Ascending aorta (tissue), 2 donors: ENCODE data around the gene HERC3. TPM values are rescaled to one million over a fixed set of nuclear protein-coding genes. Genes with fewer than 3 reads are reported as not detected.

Experiments used
- DNase-seq, 2 donors: peaks; one replicate each; pipeline ENCODE4 v3.0.0-alpha.2; 2019; ENCODE audit warnings: low spot score in 2 of 2
- H3K27ac ChIP-seq, 2 donors: fragments of 200-600 bp; sonication (generic); one replicate each; pipeline ENCODE4 v1.5.1; 2016 to 2017; ENCODE audit warnings: mild to moderate bottlenecking in 1 of 2
- H3K27me3 ChIP-seq: fragments of 200-600 bp; sonication (generic); one replicate; pipeline ENCODE4 v1.5.1; 2017
- H3K36me3 ChIP-seq, 2 donors: fragments of 200-600 bp; sonication (generic); one replicate each; pipeline ENCODE4 v1.5.1; 2016
- H3K4me1 ChIP-seq, 2 donors: fragments of 200-600 bp; sonication (generic); one replicate each; pipeline ENCODE4 v1.5.1; 2016 to 2017; ENCODE audit warnings: mild to moderate bottlenecking in 1 of 2
- H3K4me3 ChIP-seq, 2 donors: fragments of 200-600 bp; sonication (generic); one replicate each; pipeline ENCODE4 v1.5.1; 2016 to 2017; ENCODE audit warnings: mild to moderate bottlenecking in 1 of 2
- H3K9me3 ChIP-seq, 2 donors: fragments of 200-600 bp; sonication (generic); one replicate each; pipeline ENCODE4 v1.5.1; 2016
- intact Hi-C: fragments of 100-400 bp; cut with DNase I; formaldehyde crosslinking; loops from one replicate; pipeline ENCODE4 v1.15.1; 2023
- total RNA-seq: library from RNA; depleted of rRNA; stranded (reverse); fragments of >200 nt; gene quantifications from one replicate; pipeline ENCODE4 v1.1.0, GENCODE V29; 2016
- TF ChIP-seq, protein P1 (sequence below), 3 experiments: fragments of 200-600 bp in 2 of 3; fragments of 450-650 bp in 1 of 3; sonication (generic) in 2 of 3; IDR thresholded peaks; one replicate each; pipeline ENCODE4 v1.5.1; 2016 to 2019; ENCODE audit warnings: antibody characterized with exemption in 3 of 3, mild to moderate bottlenecking in 1 of 3, moderate library complexity in 1 of 3

The HERC3 gene
- total RNA-seq, 1 donor from 2014 or later = 16.2 TPM

DNA sequence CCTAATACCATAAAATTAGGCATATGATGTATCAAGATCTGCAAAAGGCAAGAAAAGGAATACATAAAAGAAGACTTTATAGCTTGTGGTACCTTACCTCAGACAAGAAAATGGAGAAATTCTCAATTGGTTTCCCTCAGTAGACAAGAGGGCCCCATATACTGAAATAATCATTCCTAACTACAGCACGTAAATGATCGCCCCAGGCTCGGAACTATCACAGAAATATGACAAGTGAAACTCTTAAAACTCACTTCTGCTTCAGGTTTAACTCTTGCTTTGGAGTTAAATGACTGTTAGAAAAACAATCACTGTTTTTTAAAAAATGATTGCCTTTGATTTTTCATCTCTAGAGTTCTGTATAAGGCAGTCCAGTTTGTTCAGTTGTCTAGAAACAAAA is 144.0 kb downstream of the HERC3 start:
- no peak for DNase-seq
- Histone ChIP-seq H3K4me1 (peaks cover 8 to 33% of the 10 kb centered on the region in 2 donors), H3K4me3 (no peak overlapping the region), H3K36me3 (peaks cover 0 to 6% of the 10 kb centered on the region in 2 donors), H3K27ac (peak overlapping the region; percentile 42 to 63), H3K27me3 (no peaks in the 10 kb centered on the region), H3K9me3 (no peaks in the 10 kb centered on the region)
- TF ChIP-seq, protein P1, sequence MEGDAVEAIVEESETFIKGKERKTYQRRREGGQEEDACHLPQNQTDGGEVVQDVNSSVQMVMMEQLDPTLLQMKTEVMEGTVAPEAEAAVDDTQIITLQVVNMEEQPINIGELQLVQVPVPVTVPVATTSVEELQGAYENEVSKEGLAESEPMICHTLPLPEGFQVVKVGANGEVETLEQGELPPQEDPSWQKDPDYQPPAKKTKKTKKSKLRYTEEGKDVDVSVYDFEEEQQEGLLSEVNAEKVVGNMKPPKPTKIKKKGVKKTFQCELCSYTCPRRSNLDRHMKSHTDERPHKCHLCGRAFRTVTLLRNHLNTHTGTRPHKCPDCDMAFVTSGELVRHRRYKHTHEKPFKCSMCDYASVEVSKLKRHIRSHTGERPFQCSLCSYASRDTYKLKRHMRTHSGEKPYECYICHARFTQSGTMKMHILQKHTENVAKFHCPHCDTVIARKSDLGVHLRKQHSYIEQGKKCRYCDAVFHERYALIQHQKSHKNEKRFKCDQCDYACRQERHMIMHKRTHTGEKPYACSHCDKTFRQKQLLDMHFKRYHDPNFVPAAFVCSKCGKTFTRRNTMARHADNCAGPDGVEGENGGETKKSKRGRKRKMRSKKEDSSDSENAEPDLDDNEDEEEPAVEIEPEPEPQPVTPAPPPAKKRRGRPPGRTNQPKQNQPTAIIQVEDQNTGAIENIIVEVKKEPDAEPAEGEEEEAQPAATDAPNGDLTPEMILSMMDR (IDR thresholded peaks at IDR 0.05) = no peak
- intact Hi-C loops = no loop called here

DNA sequence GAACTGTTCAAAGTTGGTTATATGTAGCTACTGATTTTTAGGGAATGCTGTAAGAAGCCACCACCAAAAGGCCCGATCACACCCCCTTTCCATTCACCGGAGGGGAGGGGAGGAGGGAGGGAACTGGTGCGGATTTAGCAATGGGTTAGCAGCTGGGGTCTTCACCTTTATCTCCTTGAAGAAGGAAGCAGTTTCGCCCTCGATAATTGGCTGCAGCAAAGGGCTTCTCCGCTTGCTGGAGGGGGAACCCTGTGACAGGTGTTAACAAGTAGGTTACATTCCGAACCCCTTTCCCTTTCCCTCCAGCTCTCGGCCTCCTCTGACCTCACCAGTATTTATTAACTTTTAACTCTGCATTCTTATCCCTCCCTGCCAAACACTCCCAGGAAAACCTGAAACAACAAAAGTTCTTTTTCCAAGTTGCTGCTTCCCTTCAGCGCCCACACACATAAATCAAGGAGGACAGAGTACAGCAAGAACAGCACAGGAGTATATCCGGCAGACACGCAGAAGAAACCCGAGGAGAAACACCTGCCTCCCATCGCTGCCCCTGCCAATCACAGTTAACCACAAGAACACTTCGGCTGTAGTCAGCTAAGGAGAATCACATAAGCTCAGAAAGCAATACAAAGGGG is 145.1 kb downstream of the HERC3 start:
- intact Hi-C loops = no loop called here
- peaks cover 8 to 33% of the 10 kb centered on the region in 2 donors for H3K4me1 ChIP-seq
- TF ChIP-seq, protein P1 (IDR thresholded peaks at IDR 0.05) = no peak
- no peaks in the 10 kb centered on the region for H3K27me3 ChIP-seq
- H3K4me3 ChIP-seq = peak overlapping the region in 1 of 2 donors; percentile 31
- peak overlapping the region; percentile 42 to 63 for H3K27ac ChIP-seq
- DNase-seq = no peak
- peaks cover 0 to 6% of the 10 kb centered on the region in 2 donors for H3K36me3 ChIP-seq
- no peaks in the 10 kb centered on the region for H3K9me3 ChIP-seq

DNA sequence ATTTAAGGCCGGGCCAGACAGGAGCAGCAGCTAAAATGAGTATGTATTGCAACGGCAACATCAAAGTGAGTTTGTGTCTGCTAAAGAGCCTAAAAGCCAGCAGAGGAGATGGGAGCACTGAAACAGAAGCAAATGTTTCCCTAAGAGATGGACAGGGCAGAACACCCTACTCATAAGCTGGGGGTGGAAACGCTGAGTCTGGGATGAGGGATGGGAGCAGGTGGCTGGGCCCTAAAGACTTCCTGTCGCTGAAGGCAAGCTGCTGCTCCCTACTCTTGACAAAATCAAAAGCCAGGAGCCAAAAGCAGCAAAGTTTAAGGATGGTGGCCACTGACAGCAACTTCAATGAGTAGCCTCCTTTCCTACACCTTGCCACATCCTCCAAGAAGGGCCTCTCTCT is 145.9 kb downstream of the HERC3 start:
- Histone ChIP-seq H3K9me3 (no peaks in the 10 kb centered on the region), H3K4me3 (no peak overlapping the region), H3K4me1 (peaks cover 8 to 33% of the 10 kb centered on the region in 2 donors), H3K27ac (peak overlapping the region; percentile 42 to 63), H3K27me3 (no peaks in the 10 kb centered on the region), H3K36me3 (peaks cover 0 to 6% of the 10 kb centered on the region in 2 donors)
- intact Hi-C loops = no loop called here
- no peak for DNase-seq
- TF ChIP-seq, protein P1 (IDR thresholded peaks at IDR 0.05) = no peak

DNA sequence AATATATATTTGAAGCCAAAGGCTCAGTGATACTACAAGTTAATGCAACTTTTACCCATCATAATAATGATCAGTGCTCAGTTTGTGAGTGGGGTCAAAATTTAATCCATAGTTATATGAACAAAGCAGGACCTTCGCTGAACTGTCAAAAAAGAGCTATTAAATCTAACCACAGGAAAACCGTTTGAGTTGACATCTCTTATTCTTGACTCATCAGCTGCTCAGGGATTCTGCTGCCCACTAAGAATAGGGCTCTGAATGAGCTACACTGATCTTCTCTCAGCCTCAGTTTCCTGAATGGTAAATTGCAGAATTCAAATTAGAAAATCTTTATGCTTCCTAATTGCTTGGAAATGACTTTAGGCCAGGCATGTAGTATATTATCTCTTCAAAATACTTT is 150.3 kb downstream of the HERC3 start:
- Histone ChIP-seq H3K27ac (no peak overlapping the region), H3K4me3 (no peak overlapping the region), H3K9me3 (no peaks in the 10 kb centered on the region), H3K27me3 (no peaks in the 10 kb centered on the region), H3K36me3 (peaks cover 12% of the 10 kb centered on the region in 2 donors), H3K4me1 (peaks cover 8 to 28% of the 10 kb centered on the region in 2 donors)
- intact Hi-C loops = no loop called here
- TF ChIP-seq, protein P1 (IDR thresholded peaks at IDR 0.05) = no peak
- no peak for DNase-seq

DNA sequence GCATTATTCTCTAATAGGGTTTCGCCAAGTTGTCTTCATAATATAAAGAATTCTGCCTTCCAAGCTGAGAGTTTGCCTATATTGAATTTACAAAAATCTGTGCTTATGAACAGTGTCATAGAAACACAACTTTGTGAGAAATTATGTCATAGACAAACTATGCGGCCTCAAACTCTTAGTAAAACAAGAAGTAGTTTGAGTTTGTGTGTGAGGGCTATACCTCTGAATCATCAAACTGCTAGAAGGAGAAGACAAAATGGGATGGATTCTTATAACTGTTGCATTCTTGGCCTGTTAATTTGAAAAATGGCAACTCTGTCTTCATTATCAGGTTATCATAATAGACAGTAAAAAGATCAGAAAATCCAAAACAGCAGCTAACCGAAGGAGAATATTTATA is 151.4 kb downstream of the HERC3 start:
- H3K36me3 ChIP-seq = peaks cover 15 to 22% of the 10 kb centered on the region in 2 donors
- H3K4me3 ChIP-seq = no peak overlapping the region
- intact Hi-C loops = no loop called here
- H3K27ac ChIP-seq = peak overlapping the region; percentile 21 to 60
- TF ChIP-seq, protein P1 (IDR thresholded peaks at IDR 0.05) = no peak
- H3K4me1 ChIP-seq = peaks cover 8 to 19% of the 10 kb centered on the region in 2 donors
- no peak for DNase-seq
- no peaks in the 10 kb centered on the region for H3K27me3 ChIP-seq
- H3K9me3 ChIP-seq = no peaks in the 10 kb centered on the region
